Chondrocyte (in vitro differentiated cells): ENCODE measurements around the gene ANAPC7. TPM values are rescaled to one million over a fixed set of nuclear protein-coding genes. Genes with fewer than 3 reads are reported as not detected.

Experiments used
- DNase-seq: peaks from one replicate; pipeline ENCODE4 v3.0.0; 2021; ENCODE audit warnings: mixed read lengths, low spot score
- H3K27ac Mint-ChIP-seq: one replicate; pipeline ENCODE4 v1.8.0; 2021; ENCODE audit warnings: mild to moderate bottlenecking, moderate library complexity, mixed read lengths; ENCODE audit not compliant: unreplicated experiment
- H3K27me3 Mint-ChIP-seq: 2 replicates; pipeline ENCODE4 v1.8.0; 2021; ENCODE audit warnings: low read depth, mixed read lengths
- H3K36me3 Mint-ChIP-seq: 2 replicates; pipeline ENCODE4 v1.8.0; 2021; ENCODE audit warnings: low read depth, mixed read lengths
- H3K4me1 Mint-ChIP-seq: 2 replicates; pipeline ENCODE4 v1.8.0; 2021; ENCODE audit warnings: low read depth, mild to moderate bottlenecking, mixed read lengths
- H3K4me3 Mint-ChIP-seq: one replicate; pipeline ENCODE4 v1.8.0; 2021; ENCODE audit warnings: mild to moderate bottlenecking, moderate library complexity, mixed read lengths; ENCODE audit not compliant: unreplicated experiment
- H3K9me3 Mint-ChIP-seq: 2 replicates; pipeline ENCODE4 v1.8.0; 2021; ENCODE audit warnings: low read depth, mixed read lengths
- total RNA-seq: library from RNA; stranded (reverse); gene quantifications from 3 replicates; pipeline ENCODE4 v1.2.1, GENCODE V29; 2021
- TF ChIP-seq, protein P1 (sequence below): fragments of 200-600 bp; sonication (generic); IDR thresholded peaks from 2 replicates; pipeline ENCODE4 v1.5.0; 2021; ENCODE audit warnings: antibody characterized with exemption, mild to moderate bottlenecking, moderate library complexity

The ANAPC7 gene
- total RNA-seq, 1 donor from 2014 or later: 35.4 TPM

DNA sequence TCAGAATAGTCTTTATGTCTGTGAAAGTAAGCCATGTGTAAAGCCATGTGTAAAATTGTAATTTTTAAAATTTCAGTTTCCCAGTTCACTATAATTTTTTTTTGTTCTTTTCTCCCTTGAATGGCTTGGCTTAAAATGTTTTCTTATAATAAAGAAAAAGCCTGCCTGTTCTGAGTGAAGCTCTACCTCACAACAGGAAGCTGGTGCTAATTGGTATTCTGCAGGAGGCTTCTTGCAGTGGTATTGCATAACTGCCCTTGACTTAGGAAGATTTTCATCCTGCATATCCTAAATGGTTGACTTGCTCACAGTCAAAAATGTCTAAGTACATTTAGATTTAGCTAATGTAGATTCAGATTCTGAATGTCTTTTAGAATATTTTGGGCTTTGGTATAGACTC lies 73.0 kb downstream of the ANAPC7 start:
- Mint-ChIP-seq H3K27ac (peak overlapping the region; percentile 55), H3K36me3 (peaks cover 45% of the 10 kb centered on the region), H3K4me3 (no peak overlapping the region), H3K4me1 (peaks cover 18% of the 10 kb centered on the region), H3K9me3 (no peaks in the 10 kb centered on the region), H3K27me3 (no peaks in the 10 kb centered on the region)
- TF ChIP-seq, protein P1, sequence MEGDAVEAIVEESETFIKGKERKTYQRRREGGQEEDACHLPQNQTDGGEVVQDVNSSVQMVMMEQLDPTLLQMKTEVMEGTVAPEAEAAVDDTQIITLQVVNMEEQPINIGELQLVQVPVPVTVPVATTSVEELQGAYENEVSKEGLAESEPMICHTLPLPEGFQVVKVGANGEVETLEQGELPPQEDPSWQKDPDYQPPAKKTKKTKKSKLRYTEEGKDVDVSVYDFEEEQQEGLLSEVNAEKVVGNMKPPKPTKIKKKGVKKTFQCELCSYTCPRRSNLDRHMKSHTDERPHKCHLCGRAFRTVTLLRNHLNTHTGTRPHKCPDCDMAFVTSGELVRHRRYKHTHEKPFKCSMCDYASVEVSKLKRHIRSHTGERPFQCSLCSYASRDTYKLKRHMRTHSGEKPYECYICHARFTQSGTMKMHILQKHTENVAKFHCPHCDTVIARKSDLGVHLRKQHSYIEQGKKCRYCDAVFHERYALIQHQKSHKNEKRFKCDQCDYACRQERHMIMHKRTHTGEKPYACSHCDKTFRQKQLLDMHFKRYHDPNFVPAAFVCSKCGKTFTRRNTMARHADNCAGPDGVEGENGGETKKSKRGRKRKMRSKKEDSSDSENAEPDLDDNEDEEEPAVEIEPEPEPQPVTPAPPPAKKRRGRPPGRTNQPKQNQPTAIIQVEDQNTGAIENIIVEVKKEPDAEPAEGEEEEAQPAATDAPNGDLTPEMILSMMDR: no peak
- DNase-seq: no peak

DNA sequence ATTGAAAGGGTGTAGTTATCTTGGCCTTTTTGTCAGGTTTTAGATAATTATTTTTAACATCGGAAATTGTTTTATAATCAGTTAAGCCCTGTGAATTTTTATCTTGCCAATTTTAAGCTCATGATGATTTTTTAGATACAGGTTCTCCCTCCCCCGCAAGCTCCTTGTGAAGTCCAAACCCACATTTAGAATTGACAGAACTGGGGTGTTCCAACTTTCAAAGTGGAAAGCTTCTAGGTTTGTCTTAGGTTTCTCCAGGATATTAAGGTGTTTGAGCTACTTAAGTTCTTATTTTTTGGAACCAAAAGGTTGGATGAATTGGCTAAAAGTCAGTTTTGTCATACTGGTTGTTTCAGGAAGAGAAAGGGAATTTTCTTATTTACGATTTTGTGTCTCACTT lies 73.4 kb downstream of the ANAPC7 start:
- H3K4me1 Mint-ChIP-seq: peaks cover 18% of the 10 kb centered on the region
- TF ChIP-seq, protein P1: no peak
- H3K27ac Mint-ChIP-seq: peak overlapping the region; percentile 55
- H3K36me3 Mint-ChIP-seq: peaks cover 43% of the 10 kb centered on the region
- no peak for DNase-seq
- H3K9me3 Mint-ChIP-seq: no peaks in the 10 kb centered on the region
- no peak overlapping the region for H3K4me3 Mint-ChIP-seq
- H3K27me3 Mint-ChIP-seq: no peaks in the 10 kb centered on the region

DNA sequence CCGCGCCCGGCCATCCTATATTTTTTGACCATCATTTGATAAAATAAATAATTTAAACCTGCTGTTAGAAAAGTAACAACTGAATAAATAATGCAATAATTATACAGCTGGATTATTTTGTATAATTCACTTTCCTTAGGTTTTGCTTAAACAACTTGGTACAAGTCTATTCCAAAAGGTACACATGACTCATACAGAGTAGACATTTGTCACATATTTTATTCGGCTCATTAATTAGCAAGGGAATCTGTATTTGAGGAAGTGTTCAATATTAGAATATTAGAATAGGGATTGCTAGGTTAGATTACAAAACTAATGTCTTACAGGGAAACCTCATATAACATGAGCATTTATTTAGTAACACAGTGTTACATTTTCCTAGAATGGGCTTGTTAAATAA lies 73.8 kb downstream of the ANAPC7 start:
- Mint-ChIP-seq H3K4me1 (peaks cover 18% of the 10 kb centered on the region), H3K27ac (no peak overlapping the region), H3K4me3 (no peak overlapping the region), H3K9me3 (no peaks in the 10 kb centered on the region), H3K27me3 (no peaks in the 10 kb centered on the region), H3K36me3 (peaks cover 42% of the 10 kb centered on the region)
- TF ChIP-seq, protein P1: no peak
- DNase-seq: no peak

Other genes starting within 250 kb of the ANAPC7 start
- gene ATP2A2, start 122.5 kb downstream of the ANAPC7 start, total RNA-seq: 163 to 218 TPM (median 216 TPM) in 3 replicates
- gene ARPC3, start 46.6 kb upstream of the ANAPC7 start, total RNA-seq: 219 to 248 TPM (median 226 TPM) in 3 replicates
- 13.2 to 16.7 TPM (median 15.3 TPM) in 3 replicates for gene GPN3, start 64.5 kb upstream of the ANAPC7 start, total RNA-seq
- 5.8 to 6.8 TPM (median 6.0 TPM) in 3 replicates for gene FAM216A, start 65.1 kb upstream of the ANAPC7 start, total RNA-seq
- gene VPS29, start 98.4 kb upstream of the ANAPC7 start, total RNA-seq: 83.0 to 93.9 TPM (median 90.4 TPM) in 3 replicates
- gene RAD9B, start 98.6 kb upstream of the ANAPC7 start, total RNA-seq: 0.27 to 0.54 TPM (median 0.39 TPM) in 3 replicates
- 10.9 to 15.3 TPM (median 13.9 TPM) in 3 replicates for gene PPTC7, start 179.6 kb upstream of the ANAPC7 start, total RNA-seq
- 32.9 to 55.1 TPM (median 37.1 TPM) in 3 replicates for gene TCTN1, start 210.4 kb upstream of the ANAPC7 start, total RNA-seq